B cell (primary cell): ENCODE results near the gene RSPH1. TPM values are rescaled to one million over a fixed set of nuclear protein-coding genes. Genes with fewer than 3 reads are reported as not detected.

ENCODE experiments used
- ATAC-seq: fragments of 200-7000 bp; cut with Tn5 transposase; one replicate; pipeline ENCODE4 v1.10.0; 2021; ENCODE audit warnings: low read depth, mild to moderate bottlenecking, moderate number of reproducible peaks, moderate library complexity
- CTCF ChIA-PET: fragments of 350-600 bp; sonication (Branson Sonifier 250); formaldehyde crosslinking; loops from one replicate; lab custom pipeline; 2021; ENCODE audit warnings: antibody characterized with exemption, inconsistent platforms; lab: Charles Lee
- POLR2A ChIA-PET: fragments of 350-600 bp; sonication (Branson Sonifier 250); formaldehyde crosslinking; loops from one replicate; lab custom pipeline; 2021; ENCODE audit warnings: antibody characterized with exemption; lab: Charles Lee
- DNase-seq: peaks from one replicate; pipeline ENCODE4 v3.0.0; 2013
- H2AFZ ChIP-seq: 2 replicates; pipeline ENCODE4 v1.6.1; 2012; ENCODE audit warnings: mild to moderate bottlenecking, low read depth, low read length; ENCODE audit not compliant: insufficient read depth, poor library complexity, severe bottlenecking
- H3K27ac ChIP-seq, 2 donors: 1 replicate in 1 of 2; 2 replicates in 1 of 2; pipeline ENCODE4 v1.5.1; 2012 to 2013; ENCODE audit warnings: low read length in 2 of 2, mild to moderate bottlenecking in 2 of 2, moderate library complexity in 1 of 2
- H3K27me3 ChIP-seq, 4 experiments: fragments of 200-600 bp in 1 of 4; sonication (generic) in 1 of 4; replicated peaks in 1 of 4; 1 replicate in 2 of 4; 2 replicates in 2 of 4; pipeline versions ENCODE4 v1.6.1 to v1.7.0; 2013 to 2016; ENCODE audit warnings: low read length in 3 of 4, mild to moderate bottlenecking in 2 of 4, mixed read lengths in 1 of 4, moderate library complexity in 1 of 4; ENCODE audit not compliant: insufficient read depth in 4 of 4, control insufficient read depth in 3 of 4; ENCODE audit errors: control extremely low read depth in 1 of 4
- H3K36me3 ChIP-seq, 2 experiments: replicated peaks in 1 of 2; 1 replicate in 1 of 2; 2 replicates in 1 of 2; pipeline versions ENCODE4 v1.6.1 to v1.7.1; 2013; ENCODE audit warnings: low read length in 1 of 2; ENCODE audit not compliant: insufficient read depth in 2 of 2, control insufficient read depth in 1 of 2; ENCODE audit errors: control extremely low read depth in 1 of 2, extremely low read depth in 1 of 2
- H3K4me1 ChIP-seq, 2 donors: fragments of 200-600 bp in 1 of 2; sonication (generic) in 1 of 2; 1 replicate in 1 of 2; 2 replicates in 1 of 2; pipeline versions ENCODE4 v1.5.1 to v1.6.1; 2013 to 2017; ENCODE audit warnings: low read length in 2 of 2; ENCODE audit not compliant: control insufficient read depth in 2 of 2, insufficient read depth in 2 of 2
- H3K4me2 ChIP-seq: replicated peaks from 2 replicates; pipeline ENCODE3; 2012; ENCODE audit warnings: mild to moderate bottlenecking, low read depth, low read length; ENCODE audit not compliant: poor library complexity, severe bottlenecking
- H3K4me3 ChIP-seq, 5 experiments: fragments of 200-600 bp in 1 of 5; sonication (generic) in 1 of 5; 1 replicate in 3 of 5; 2 replicates in 2 of 5; pipeline versions ENCODE4 v1.5.1 to v1.7.0; 2011 to 2016; ENCODE audit warnings: low read length in 4 of 5, mild to moderate bottlenecking in 4 of 5, low read depth in 2 of 5, control low read depth in 1 of 5, moderate library complexity in 1 of 5; ENCODE audit not compliant: insufficient read depth in 1 of 5; ENCODE audit errors: control extremely low read depth in 1 of 5, extremely low read depth in 1 of 5
- H3K79me2 ChIP-seq: fragments of 200-600 bp; sonication (generic); one replicate; pipeline ENCODE4 v1.6.0; 2016; ENCODE audit warnings: low read length; ENCODE audit not compliant: control insufficient read depth, insufficient read depth
- H3K9ac ChIP-seq: fragments of 200-600 bp; sonication (generic); 2 replicates; pipeline ENCODE4 v1.6.1; 2017; ENCODE audit warnings: mild to moderate bottlenecking, low read length, moderate library complexity
- H3K9me3 ChIP-seq, 3 donors: one replicate each; pipeline versions ENCODE4 v1.6.1 to v1.7.1; 2013; ENCODE audit warnings: low read length in 2 of 3; ENCODE audit not compliant: control insufficient read depth in 2 of 3, insufficient read depth in 1 of 3; ENCODE audit errors: control extremely low read depth in 1 of 3
- H4K20me1 ChIP-seq: 2 replicates; pipeline ENCODE4 v1.6.0; 2012; ENCODE audit warnings: mild to moderate bottlenecking, low read length; ENCODE audit not compliant: insufficient read depth, control insufficient read depth, poor library complexity, severe bottlenecking
- H3K27ac Mint-ChIP-seq: one replicate; pipeline ENCODE4 v1.8.0; 2021; ENCODE audit warnings: mixed read lengths
- H3K27me3 Mint-ChIP-seq: one replicate; pipeline ENCODE4 v1.8.0; 2021; ENCODE audit warnings: mixed read lengths
- H3K4me1 Mint-ChIP-seq: one replicate; pipeline ENCODE4 v1.8.0; 2021; ENCODE audit warnings: mixed read lengths
- H3K4me3 Mint-ChIP-seq: one replicate; pipeline ENCODE4 v1.8.0; 2021; ENCODE audit warnings: mixed read lengths
- H3K9me3 Mint-ChIP-seq: one replicate; pipeline ENCODE4 v1.8.0; 2022; ENCODE audit warnings: mixed read lengths; ENCODE audit not compliant: insufficient read depth
- EZH2 ChIP-seq: IDR thresholded peaks from 2 replicates; pipeline ENCODE4 v1.6.1; 2012; ENCODE audit warnings: borderline replicate concordance, low read depth, mild to moderate bottlenecking, moderate library complexity, low read length; ENCODE audit not compliant: insufficient read depth, poor library complexity, severe bottlenecking
- WGBS: methylation state at CpG from one replicate; pipeline ENCODE4 v1.1.5; 2013; ENCODE audit warnings: missing lambda C conversion rate; ENCODE audit not compliant: insufficient coverage; 5-methylcytosine and 5-hydroxymethylcytosine counted together
- intact Hi-C: fragments of 100-400 bp; cut with micrococcal nuclease; formaldehyde crosslinking; loops from one replicate; pipeline ENCODE4 v1.10.0; 2022
- polyA plus RNA-seq: library from polyadenylated mRNA; depleted of rRNA; stranded (reverse); fragments of >200 nt; gene quantifications from 2 replicates; pipeline ENCODE4 v1.2.3, GENCODE V29; 2012
- total RNA-seq, 2 donors: library from RNA; stranded (reverse); fragments of 120-200 nt in 1 of 2; gene quantifications; 1 replicate in 1 of 2; 2 replicates in 1 of 2; pipeline versions ENCODE4 v1.2.3 to v1.2.4, GENCODE V29; 2013 to 2022
- TF ChIP-seq, protein P1 (sequence below): fragments of 200-600 bp; IDR thresholded peaks from one replicate; pipeline ENCODE4 v1.8.0; 2022; ENCODE audit warnings: antibody characterized with exemption, mild to moderate bottlenecking

Gene RSPH1
- total and polyA plus RNA-seq, 2 donors (not counting 1 experiment from before 2014, with no cell fraction given): 0.10 to 0.64 TPM

- intact Hi-C loops: no loop called here
- Mint-ChIP-seq H3K4me3 (peak within 1 kb of the TSS; percentile 89), H3K4me1 (peaks cover 39% of the 10 kb centered on the region), H3K9me3 (no peaks in the 10 kb centered on the region), H3K27ac (peak within 1 kb of the TSS; percentile 91), H3K27me3 (no peaks in the 10 kb centered on the region)
- peak within 1 kb of the TSS; percentile 92 for H3K4me2 ChIP-seq
- ChIA-PET CTCF (interaction anchor here (0.9 to 2.0 kb wide), 6 partner anchors 10 to 697 kb away, joined by 3 to 17 read pairs (median 5); no protein-coding TSS in a partner anchor), POLR2A (interaction anchor here (0.7 to 1.2 kb wide), 3 partner anchors 22 to 175 kb away, joined by 3 read pairs; no protein-coding TSS in a partner anchor)
- WGBS: 12% methylated on average over 88 of the region's 88 CpGs
- H3K27ac ChIP-seq: peak within 1 kb of the TSS; percentile 90 to 91
- no peaks in the 10 kb centered on the region for H3K27me3 ChIP-seq
- peaks cover 44% of the 10 kb centered on the region for H3K79me2 ChIP-seq
- TF ChIP-seq, protein P1, sequence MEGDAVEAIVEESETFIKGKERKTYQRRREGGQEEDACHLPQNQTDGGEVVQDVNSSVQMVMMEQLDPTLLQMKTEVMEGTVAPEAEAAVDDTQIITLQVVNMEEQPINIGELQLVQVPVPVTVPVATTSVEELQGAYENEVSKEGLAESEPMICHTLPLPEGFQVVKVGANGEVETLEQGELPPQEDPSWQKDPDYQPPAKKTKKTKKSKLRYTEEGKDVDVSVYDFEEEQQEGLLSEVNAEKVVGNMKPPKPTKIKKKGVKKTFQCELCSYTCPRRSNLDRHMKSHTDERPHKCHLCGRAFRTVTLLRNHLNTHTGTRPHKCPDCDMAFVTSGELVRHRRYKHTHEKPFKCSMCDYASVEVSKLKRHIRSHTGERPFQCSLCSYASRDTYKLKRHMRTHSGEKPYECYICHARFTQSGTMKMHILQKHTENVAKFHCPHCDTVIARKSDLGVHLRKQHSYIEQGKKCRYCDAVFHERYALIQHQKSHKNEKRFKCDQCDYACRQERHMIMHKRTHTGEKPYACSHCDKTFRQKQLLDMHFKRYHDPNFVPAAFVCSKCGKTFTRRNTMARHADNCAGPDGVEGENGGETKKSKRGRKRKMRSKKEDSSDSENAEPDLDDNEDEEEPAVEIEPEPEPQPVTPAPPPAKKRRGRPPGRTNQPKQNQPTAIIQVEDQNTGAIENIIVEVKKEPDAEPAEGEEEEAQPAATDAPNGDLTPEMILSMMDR: no peak
- TF ChIP-seq EZH2: no peak
- H3K4me1 ChIP-seq: peaks cover 14 to 26% of the 10 kb centered on the region in 2 donors
- no peaks in the 10 kb centered on the region for H3K9me3 ChIP-seq
- peaks cover 1 to 14% of the 10 kb centered on the region in 2 experiments for H3K36me3 ChIP-seq
- H2AFZ ChIP-seq: peak within 1 kb of the TSS; percentile 74
- H3K4me3 ChIP-seq: peak within 1 kb of the TSS; percentile 63 to 94 (median 84)
- peak; percentile 76 for DNase-seq
- H4K20me1 ChIP-seq: peaks cover 4% of the 10 kb centered on the region
- peak; percentile 62 for ATAC-seq
- H3K9ac ChIP-seq: peak within 1 kb of the TSS; percentile 92
Measured at GRCh38 chr21:42513151-42513984, 17.3 kb upstream of the RSPH1 start, which contains the start of gene SLC37A1. Gene SLC37A1, plus strand, starts transcription at chr21:42513852. Its CDS starts 4,603 bp downstream, at chr21:42518455.
